Measurements from ENCODE around the gene NEU3.
"Not testable (repeated sequence)": the region's sequence is repeated elsewhere in the genome, so short reads cannot be mapped to it uniquely, and the experiment has no call there.

DNA sequence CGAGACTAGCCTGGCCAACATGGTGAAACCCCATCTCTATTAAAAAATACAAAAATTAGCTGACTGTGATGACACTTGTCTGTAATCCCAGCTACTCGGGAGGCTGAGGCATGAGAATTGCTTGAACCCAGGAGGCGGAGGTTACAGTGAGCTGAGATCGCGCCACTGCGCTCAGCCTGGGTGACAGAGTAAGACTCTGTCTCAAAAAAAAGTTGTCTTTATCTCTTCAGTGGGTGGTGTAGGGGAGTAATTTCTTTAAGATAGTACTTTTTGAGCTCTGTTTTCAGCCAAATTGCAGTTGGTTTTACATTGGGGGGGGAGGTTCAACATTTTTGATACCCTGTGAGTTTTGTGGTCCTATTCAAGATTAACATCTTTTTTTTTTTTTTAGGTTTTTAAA, 28.6 kb upstream of the NEU3 start:
- TF ChIP-seq EZH2phosphoT487 (IDR thresholded peaks at IDR 0.05; ENCODE audit: insufficient read depth, low read depth); EZH2 (IDR thresholded peaks at IDR 0.05; ENCODE audit: insufficient read depth, poor library complexity, severe bottlenecking): not testable (repeated sequence)
